HUES64 (cell line): ENCODE data around the gene RALGPS1.

Source experiments
- H3K27ac ChIP-seq: 2 replicates; pipeline ENCODE4 v1.7.0; 2013; ENCODE audit warnings: low read depth, low read length, inconsistent platforms
- H3K27me3 ChIP-seq: 2 replicates; pipeline ENCODE4 v1.6.1; 2013; ENCODE audit warnings: mild to moderate bottlenecking, low read length; ENCODE audit not compliant: insufficient read depth
- H3K36me3 ChIP-seq: 2 replicates; pipeline ENCODE4 v1.6.1; 2013; ENCODE audit warnings: mild to moderate bottlenecking, low read length; ENCODE audit not compliant: insufficient read depth
- H3K4me1 ChIP-seq: 2 replicates; pipeline ENCODE4 v1.6.1; 2013; ENCODE audit warnings: mild to moderate bottlenecking, low read length, moderate library complexity; ENCODE audit not compliant: insufficient read depth
- H3K4me3 ChIP-seq: 2 replicates; pipeline ENCODE4 v1.5.1; 2013; ENCODE audit warnings: mild to moderate bottlenecking, low read length, moderate library complexity
- H3K9ac ChIP-seq: 2 replicates; pipeline ENCODE4 v1.6.1; 2013; ENCODE audit warnings: mild to moderate bottlenecking, low read depth, low read length
- H3K9me3 ChIP-seq: 2 replicates; pipeline ENCODE4 v1.6.1; 2013; ENCODE audit warnings: low read depth, low read length; ENCODE audit not compliant: insufficient read depth
- WGBS: fragments of 150-250, 120-280 bp; methylation state at CpG from one replicate; pipeline ENCODE4 v1.1.7; 2013; ENCODE audit warnings: missing lambda C conversion rate; 5-methylcytosine and 5-hydroxymethylcytosine counted together

RALGPS1 gene

GRCh38 chr9:127223266-127223665, 308.7 kb downstream of the RALGPS1 start:
- Histone ChIP-seq H3K4me3 (no peak overlapping the region), H3K27ac (no peak overlapping the region), H3K36me3 (no peaks in the 10 kb centered on the region), H3K9ac (no peak overlapping the region), H3K27me3 (peaks cover 41% of the 10 kb centered on the region), H3K4me1 (no peaks in the 10 kb centered on the region), H3K9me3 (no peaks in the 10 kb centered on the region)
- WGBS = 80% methylated on average over 4 of the region's 4 CpGs

- 36% methylated on average over 8 of the region's 8 CpGs for WGBS
- Histone ChIP-seq H3K4me3 (peak overlapping the region; percentile 71), H3K27me3 (peaks cover 41% of the 10 kb centered on the region), H3K9ac (no peak overlapping the region), H3K4me1 (no peaks in the 10 kb centered on the region), H3K9me3 (no peaks in the 10 kb centered on the region), H3K36me3 (no peaks in the 10 kb centered on the region), H3K27ac (no peak overlapping the region)
Measured at GRCh38 chr9:127223810-127224177, 309.2 kb downstream of the RALGPS1 start.

- Histone ChIP-seq H3K36me3 (no peaks in the 10 kb centered on the region), H3K27ac (peak overlapping the region; percentile 70; the same call in 1 of the 2 replicates), H3K9ac (peak overlapping the region; percentile 78), H3K4me3 (peak overlapping the region; percentile 71), H3K9me3 (no peaks in the 10 kb centered on the region), H3K4me1 (no peaks in the 10 kb centered on the region), H3K27me3 (peaks cover 41% of the 10 kb centered on the region)
- 1% methylated on average over 55 of the region's 56 CpGs for WGBS
Measured at GRCh38 chr9:127224178-127224882, 309.7 kb downstream of the RALGPS1 start.

GRCh38 chr9:127224883-127225739, 310.5 kb downstream of the RALGPS1 start:
- under 1% methylated on average over 106 of the region's 106 CpGs for WGBS
- peak overlapping the region; percentile 71 for H3K4me3 ChIP-seq

GRCh38 chr9:127225801-127226625, 311.4 kb downstream of the RALGPS1 start:
- WGBS = 33% methylated on average over 42 of the region's 42 CpGs
- Histone ChIP-seq H3K4me3 (peak overlapping the region; percentile 68), H3K36me3 (no peaks in the 10 kb centered on the region), H3K4me1 (no peaks in the 10 kb centered on the region), H3K9me3 (no peaks in the 10 kb centered on the region), H3K27ac (no peak overlapping the region), H3K27me3 (peaks cover 41% of the 10 kb centered on the region), H3K9ac (no peak overlapping the region)

More at GRCh38 chr9:127224883-127225739, 310.5 kb downstream of the RALGPS1 start:
- no peaks in the 10 kb centered on the region for H3K4me1 ChIP-seq
- H3K36me3 ChIP-seq = no peaks in the 10 kb centered on the region
- H3K9ac ChIP-seq = peak overlapping the region; percentile 78
- H3K9me3 ChIP-seq = no peaks in the 10 kb centered on the region
- H3K27ac ChIP-seq = no peak overlapping the region
- peaks cover 41% of the 10 kb centered on the region for H3K27me3 ChIP-seq

GRCh38 chr9:127229691-127230417, 315.3 kb downstream of the RALGPS1 start:
- Histone ChIP-seq H3K27me3 (peaks cover 20% of the 10 kb centered on the region), H3K4me3 (no peak overlapping the region), H3K36me3 (no peaks in the 10 kb centered on the region), H3K27ac (no peak overlapping the region), H3K9me3 (no peaks in the 10 kb centered on the region), H3K4me1 (no peaks in the 10 kb centered on the region), H3K9ac (no peak overlapping the region)
- WGBS = 92% methylated on average over 4 of the region's 4 CpGs

GRCh38 chr9:127231666-127232065, 317.1 kb downstream of the RALGPS1 start:
- H3K27me3 ChIP-seq = peaks cover 5% of the 10 kb centered on the region
- no peak overlapping the region for H3K27ac ChIP-seq
- no peaks in the 10 kb centered on the region for H3K9me3 ChIP-seq
- no peaks in the 10 kb centered on the region for H3K36me3 ChIP-seq
- WGBS = 94% methylated on average over 3 of the region's 3 CpGs
- H3K9ac ChIP-seq = no peak overlapping the region
- H3K4me1 ChIP-seq = no peaks in the 10 kb centered on the region
- H3K4me3 ChIP-seq = no peak overlapping the region

GRCh38 chr9:127232833-127233549, 318.4 kb downstream of the RALGPS1 start:
- Histone ChIP-seq H3K27ac (no peak overlapping the region), H3K9me3 (no peaks in the 10 kb centered on the region), H3K9ac (no peak overlapping the region), H3K36me3 (no peaks in the 10 kb centered on the region), H3K4me1 (no peaks in the 10 kb centered on the region), H3K4me3 (no peak overlapping the region), H3K27me3 (no peaks in the 10 kb centered on the region)
- 93% methylated on average over 4 of the region's 4 CpGs for WGBS

- Histone ChIP-seq H3K27ac (no peak overlapping the region), H3K9me3 (no peaks in the 10 kb centered on the region), H3K36me3 (no peaks in the 10 kb centered on the region), H3K9ac (no peak overlapping the region), H3K27me3 (no peaks in the 10 kb centered on the region), H3K4me1 (no peaks in the 10 kb centered on the region), H3K4me3 (no peak overlapping the region)
- WGBS = 91% methylated on average over 4 of the region's 4 CpGs
Measured at GRCh38 chr9:127233550-127233949, 319.0 kb downstream of the RALGPS1 start.

GRCh38 chr9:127233989-127234388, 319.4 kb downstream of the RALGPS1 start:
- no peaks in the 10 kb centered on the region for H3K4me1 ChIP-seq
- no peak overlapping the region for H3K9ac ChIP-seq
- H3K36me3 ChIP-seq = no peaks in the 10 kb centered on the region
- H3K4me3 ChIP-seq = no peak overlapping the region
- no peak overlapping the region for H3K27ac ChIP-seq
- WGBS = 100% methylated on average over 1 of the region's 1 CpG
- no peaks in the 10 kb centered on the region for H3K9me3 ChIP-seq
- H3K27me3 ChIP-seq = no peaks in the 10 kb centered on the region
